Measurements from ENCODE around the gene SLC44A3. TPM values are rescaled to one million over a fixed set of nuclear protein-coding genes. Genes with fewer than 3 reads are reported as not detected.

SLC44A3 gene
- polyA plus RNA-seq, 4 donors: 9.5 to 90.3 (median 19.5) TPM

- 62 to 78% (median 69%) methylated on average over 1 of the region's 1 CpG for WGBS, 3 donors
- DNase-seq (no peak), FAIRE-seq (no peak)
- Histone ChIP-seq H3K9me3 (ENCODE audit: control insufficient read depth in 2 of 2, insufficient read depth in 1 of 2, low read depth in 1 of 2, low read length in 1 of 2) (no peaks in the 10 kb centered on the region), H3K27ac (ENCODE audit: low read depth in 1 of 3, low read length in 2 of 3) (no peak overlapping the region), H3K4me3 (ENCODE audit: low read depth in 1 of 3, low read length in 3 of 3) (no peak overlapping the region), H3K36me3 (ENCODE audit: control insufficient read depth in 3 of 3, insufficient read depth in 2 of 3, low read depth in 1 of 3, low read length in 3 of 3) (peaks cover 4 to 9% (median 7%) of the 10 kb centered on the region in 3 donors), H3K4me1 (ENCODE audit: control insufficient read depth in 3 of 3, insufficient read depth in 2 of 3, low read depth in 1 of 3, low read length in 2 of 3) (peaks cover 0 to 5% (median 0%) of the 10 kb centered on the region in 3 donors), H3K27me3 (ENCODE audit: control insufficient read depth in 3 of 3, insufficient read depth in 3 of 3, low read length in 3 of 3) (no peaks in the 10 kb centered on the region)
These were observed 79.6 kb downstream of the SLC44A3 start for GRCh38 chr1:94899756-94900155.

GRCh38 chr1:94901841-94902240, 81.7 kb downstream of the SLC44A3 start:
- Histone ChIP-seq H3K27ac (ENCODE audit: low read depth in 1 of 3, low read length in 2 of 3) (no peak overlapping the region), H3K4me3 (ENCODE audit: low read depth in 1 of 3, low read length in 3 of 3) (no peak overlapping the region), H3K4me1 (ENCODE audit: control insufficient read depth in 3 of 3, insufficient read depth in 2 of 3, low read depth in 1 of 3, low read length in 2 of 3) (peaks cover 0 to 5% (median 0%) of the 10 kb centered on the region in 3 donors), H3K27me3 (ENCODE audit: control insufficient read depth in 3 of 3, insufficient read depth in 3 of 3, low read length in 3 of 3) (no peaks in the 10 kb centered on the region), H3K36me3 (ENCODE audit: control insufficient read depth in 3 of 3, insufficient read depth in 2 of 3, low read depth in 1 of 3, low read length in 3 of 3) (peaks cover 4 to 7% (median 5%) of the 10 kb centered on the region in 3 donors), H3K9me3 (ENCODE audit: control insufficient read depth in 2 of 2, insufficient read depth in 1 of 2, low read depth in 1 of 2, low read length in 1 of 2) (no peaks in the 10 kb centered on the region)
- DNase-seq: no peak
- WGBS, 3 donors: 81 to 85% (median 83%) methylated on average over 4 of the region's 4 CpGs
- no peak for FAIRE-seq

DNA sequence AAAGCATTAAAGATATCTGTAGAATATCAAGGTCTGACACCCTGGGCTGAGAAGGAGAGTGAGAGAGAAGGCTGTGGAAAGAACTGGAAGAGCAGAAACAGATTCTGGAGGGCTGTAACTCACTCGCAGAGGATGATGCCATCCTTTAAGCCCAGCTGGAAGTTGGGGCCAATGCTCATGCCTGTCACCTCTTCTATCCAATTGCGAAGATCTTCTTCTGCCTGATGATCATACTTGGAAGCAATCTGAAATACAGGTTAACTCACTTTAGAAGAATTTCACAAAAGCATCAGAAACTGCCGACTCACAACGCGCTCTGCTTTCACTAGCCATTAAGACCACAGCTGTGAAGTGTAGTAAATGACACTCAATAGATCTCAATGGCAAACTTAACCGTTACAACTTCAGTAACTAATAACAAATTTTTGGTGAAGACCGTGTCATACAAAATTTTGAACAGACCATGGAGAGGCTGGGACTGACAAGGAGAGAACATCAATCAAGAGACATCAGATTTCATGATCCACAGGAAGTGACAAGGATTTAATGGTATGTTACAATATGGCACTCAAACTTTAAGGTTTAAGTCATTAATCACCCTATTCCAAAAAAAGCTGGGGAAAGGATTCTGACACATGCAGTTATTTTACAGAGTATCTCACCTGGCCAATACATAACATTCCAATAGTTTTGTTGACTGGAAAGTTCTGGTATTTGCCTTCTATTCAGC, 83.3 kb downstream of the SLC44A3 start:
- Histone ChIP-seq H3K4me1 (ENCODE audit: control insufficient read depth in 3 of 3, insufficient read depth in 2 of 3, low read depth in 1 of 3, low read length in 2 of 3) (peaks cover 0 to 5% (median 0%) of the 10 kb centered on the region in 3 donors), H3K36me3 (ENCODE audit: control insufficient read depth in 3 of 3, insufficient read depth in 2 of 3, low read depth in 1 of 3, low read length in 3 of 3) (peaks cover 0 to 5% (median 4%) of the 10 kb centered on the region in 3 donors), H3K9me3 (ENCODE audit: control insufficient read depth in 2 of 2, insufficient read depth in 1 of 2, low read depth in 1 of 2, low read length in 1 of 2) (no peaks in the 10 kb centered on the region), H3K27ac (ENCODE audit: low read depth in 1 of 3, low read length in 2 of 3) (no peak overlapping the region), H3K27me3 (ENCODE audit: control insufficient read depth in 3 of 3, insufficient read depth in 3 of 3, low read length in 3 of 3) (no peaks in the 10 kb centered on the region), H3K4me3 (ENCODE audit: low read depth in 1 of 3, low read length in 3 of 3) (no peak overlapping the region)
- 83 to 85% (median 85%) methylated on average over 7 of the region's 7 CpGs for WGBS, 3 donors
- DNase-seq: no peak
- FAIRE-seq: no peak

DNA sequence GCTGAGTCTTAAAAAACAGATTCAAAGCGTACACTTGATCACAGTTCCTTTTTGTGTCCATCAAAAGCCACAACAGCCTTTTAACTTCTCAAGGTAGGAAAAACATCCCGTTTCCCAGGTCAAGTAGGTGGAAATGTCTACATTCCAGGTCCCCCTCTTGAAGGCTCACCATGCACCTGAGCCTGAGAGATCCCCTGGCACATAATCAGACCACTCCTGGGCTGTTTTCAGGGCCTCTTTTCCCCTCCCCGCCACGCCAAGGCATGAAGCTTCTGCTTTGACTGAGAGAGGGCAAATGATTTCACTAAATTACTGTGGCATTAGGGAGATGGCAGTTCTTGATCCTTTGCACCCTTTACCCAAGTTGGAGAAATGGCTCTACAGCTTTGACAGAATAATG, 85.0 kb downstream of the SLC44A3 start:
- H3K27me3 ChIP-seq (ENCODE audit: control insufficient read depth in 3 of 3, insufficient read depth in 3 of 3, low read length in 3 of 3): no peaks in the 10 kb centered on the region
- FAIRE-seq: no peak

GRCh38 chr1:94906382-94906781, 86.2 kb downstream of the SLC44A3 start:
- 70 to 90% (median 83%) methylated on average over 5 of the region's 5 CpGs for WGBS, 3 donors
- DNase-seq: no peak
- no peaks in the 10 kb centered on the region for H3K27me3 ChIP-seq (ENCODE audit: control insufficient read depth in 3 of 3, insufficient read depth in 3 of 3, low read length in 3 of 3)
- peaks cover 0 to 5% (median 0%) of the 10 kb centered on the region in 3 donors for H3K36me3 ChIP-seq (ENCODE audit: control insufficient read depth in 3 of 3, insufficient read depth in 2 of 3, low read depth in 1 of 3, low read length in 3 of 3)
- no peaks in the 10 kb centered on the region for H3K9me3 ChIP-seq (ENCODE audit: control insufficient read depth in 2 of 2, insufficient read depth in 1 of 2, low read depth in 1 of 2, low read length in 1 of 2)
- H3K4me1 ChIP-seq (ENCODE audit: control insufficient read depth in 3 of 3, insufficient read depth in 2 of 3, low read depth in 1 of 3, low read length in 2 of 3): peaks cover 0 to 3% (median 0%) of the 10 kb centered on the region in 3 donors
- no peak overlapping the region for H3K27ac ChIP-seq (ENCODE audit: low read depth in 1 of 3, low read length in 2 of 3)
- H3K4me3 ChIP-seq (ENCODE audit: low read depth in 1 of 3, low read length in 3 of 3): no peak overlapping the region
- no peak for FAIRE-seq

More for the DNA sequence above, 85.0 kb downstream of the SLC44A3 start:
- H3K27ac ChIP-seq (ENCODE audit: low read depth in 1 of 3, low read length in 2 of 3): no peak overlapping the region
- no peak overlapping the region for H3K4me3 ChIP-seq (ENCODE audit: low read depth in 1 of 3, low read length in 3 of 3)
- peaks cover 2 to 5% (median 5%) of the 10 kb centered on the region in 3 donors for H3K36me3 ChIP-seq (ENCODE audit: control insufficient read depth in 3 of 3, insufficient read depth in 2 of 3, low read depth in 1 of 3, low read length in 3 of 3)
- peaks cover 0 to 3% (median 0%) of the 10 kb centered on the region in 3 donors for H3K4me1 ChIP-seq (ENCODE audit: control insufficient read depth in 3 of 3, insufficient read depth in 2 of 3, low read depth in 1 of 3, low read length in 2 of 3)
- 87 to 93% (median 88%) methylated on average over 4 of the region's 4 CpGs for WGBS, 3 donors
- no peaks in the 10 kb centered on the region for H3K9me3 ChIP-seq (ENCODE audit: control insufficient read depth in 2 of 2, insufficient read depth in 1 of 2, low read depth in 1 of 2, low read length in 1 of 2)
- DNase-seq: no peak

- Histone ChIP-seq H3K36me3 (ENCODE audit: control insufficient read depth in 3 of 3, insufficient read depth in 2 of 3, low read depth in 1 of 3, low read length in 3 of 3) (peaks cover 0 to 5% (median 0%) of the 10 kb centered on the region in 3 donors), H3K4me1 (ENCODE audit: control insufficient read depth in 3 of 3, insufficient read depth in 2 of 3, low read depth in 1 of 3, low read length in 2 of 3) (peaks cover 0 to 3% (median 0%) of the 10 kb centered on the region in 3 donors), H3K4me3 (ENCODE audit: low read depth in 1 of 3, low read length in 3 of 3) (no peak overlapping the region), H3K27ac (ENCODE audit: low read depth in 1 of 3, low read length in 2 of 3) (no peak overlapping the region), H3K9me3 (ENCODE audit: control insufficient read depth in 2 of 2, insufficient read depth in 1 of 2, low read depth in 1 of 2, low read length in 1 of 2) (no peaks in the 10 kb centered on the region), H3K27me3 (ENCODE audit: control insufficient read depth in 3 of 3, insufficient read depth in 3 of 3, low read length in 3 of 3) (no peaks in the 10 kb centered on the region)
- DNase-seq: no peak
- no peak for FAIRE-seq
- 56 to 65% (median 61%) methylated on average over 3 of the region's 3 CpGs for WGBS, 3 donors
These were observed 87.0 kb downstream of the SLC44A3 start for GRCh38 chr1:94907136-94907535.

GRCh38 chr1:94908190-94908589, 88.0 kb downstream of the SLC44A3 start:
- peaks cover 0 to 5% (median 0%) of the 10 kb centered on the region in 3 donors for H3K36me3 ChIP-seq (ENCODE audit: control insufficient read depth in 3 of 3, insufficient read depth in 2 of 3, low read depth in 1 of 3, low read length in 3 of 3)
- no peak overlapping the region for H3K4me3 ChIP-seq (ENCODE audit: low read depth in 1 of 3, low read length in 3 of 3)
- DNase-seq (no peak), FAIRE-seq (no peak)
- no peaks in the 10 kb centered on the region for H3K27me3 ChIP-seq (ENCODE audit: control insufficient read depth in 3 of 3, insufficient read depth in 3 of 3, low read length in 3 of 3)
- H3K4me1 ChIP-seq (ENCODE audit: control insufficient read depth in 3 of 3, insufficient read depth in 2 of 3, low read depth in 1 of 3, low read length in 2 of 3): peaks cover 0 to 4% (median 0%) of the 10 kb centered on the region in 3 donors
- 85 to 93% (median 91%) methylated on average over 7 of the region's 7 CpGs for WGBS, 3 donors
- H3K9me3 ChIP-seq (ENCODE audit: control insufficient read depth in 2 of 2, insufficient read depth in 1 of 2, low read depth in 1 of 2, low read length in 1 of 2): no peaks in the 10 kb centered on the region
- H3K27ac ChIP-seq (ENCODE audit: low read depth in 1 of 3, low read length in 2 of 3): no peak overlapping the region

GRCh38 chr1:94908965-94909364, 88.8 kb downstream of the SLC44A3 start:
- Histone ChIP-seq H3K27ac (ENCODE audit: low read depth in 1 of 3, low read length in 2 of 3) (no peak overlapping the region), H3K9me3 (ENCODE audit: control insufficient read depth in 2 of 2, insufficient read depth in 1 of 2, low read depth in 1 of 2, low read length in 1 of 2) (no peaks in the 10 kb centered on the region), H3K27me3 (ENCODE audit: control insufficient read depth in 3 of 3, insufficient read depth in 3 of 3, low read length in 3 of 3) (no peaks in the 10 kb centered on the region), H3K36me3 (ENCODE audit: control insufficient read depth in 3 of 3, insufficient read depth in 2 of 3, low read depth in 1 of 3, low read length in 3 of 3) (peaks cover 0 to 5% (median 0%) of the 10 kb centered on the region in 3 donors), H3K4me3 (ENCODE audit: low read depth in 1 of 3, low read length in 3 of 3) (no peak overlapping the region), H3K4me1 (ENCODE audit: control insufficient read depth in 3 of 3, insufficient read depth in 2 of 3, low read depth in 1 of 3, low read length in 2 of 3) (peaks cover 0 to 11% (median 0%) of the 10 kb centered on the region in 3 donors)
- 86 to 89% (median 89%) methylated on average over 2 of the region's 2 CpGs for WGBS, 3 donors
- DNase-seq (no peak), FAIRE-seq (no peak)

All from small intestine (tissue), 7 donors.